ENCODE measurements around the gene IRF7.

Gene IRF7

DNA sequence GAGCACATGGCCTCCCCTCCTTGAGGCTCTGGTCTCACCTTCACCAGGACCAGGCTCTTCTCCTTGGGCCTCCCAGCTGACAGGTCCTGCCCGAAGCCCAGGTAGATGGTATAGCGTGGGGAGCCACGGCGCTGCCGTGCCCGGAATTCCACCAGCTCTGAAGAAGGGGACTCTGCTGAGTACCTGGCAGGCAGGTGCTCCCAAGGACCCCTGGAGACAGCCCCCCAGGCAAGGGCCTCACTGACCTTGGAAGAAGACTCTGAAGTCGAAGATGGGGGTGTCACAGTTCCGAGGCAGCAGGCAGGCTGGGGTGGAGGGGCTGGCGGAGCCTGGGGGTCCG, 2.8 kb downstream of the IRF7 start:
- in situ Hi-C loops (cut with HindIII; ENCODE audit: low pct_ligation_motif_present, low pct_unique_long_range_greater_than_20kb, low sequenced_read_pairs): no loop called here

DNA sequence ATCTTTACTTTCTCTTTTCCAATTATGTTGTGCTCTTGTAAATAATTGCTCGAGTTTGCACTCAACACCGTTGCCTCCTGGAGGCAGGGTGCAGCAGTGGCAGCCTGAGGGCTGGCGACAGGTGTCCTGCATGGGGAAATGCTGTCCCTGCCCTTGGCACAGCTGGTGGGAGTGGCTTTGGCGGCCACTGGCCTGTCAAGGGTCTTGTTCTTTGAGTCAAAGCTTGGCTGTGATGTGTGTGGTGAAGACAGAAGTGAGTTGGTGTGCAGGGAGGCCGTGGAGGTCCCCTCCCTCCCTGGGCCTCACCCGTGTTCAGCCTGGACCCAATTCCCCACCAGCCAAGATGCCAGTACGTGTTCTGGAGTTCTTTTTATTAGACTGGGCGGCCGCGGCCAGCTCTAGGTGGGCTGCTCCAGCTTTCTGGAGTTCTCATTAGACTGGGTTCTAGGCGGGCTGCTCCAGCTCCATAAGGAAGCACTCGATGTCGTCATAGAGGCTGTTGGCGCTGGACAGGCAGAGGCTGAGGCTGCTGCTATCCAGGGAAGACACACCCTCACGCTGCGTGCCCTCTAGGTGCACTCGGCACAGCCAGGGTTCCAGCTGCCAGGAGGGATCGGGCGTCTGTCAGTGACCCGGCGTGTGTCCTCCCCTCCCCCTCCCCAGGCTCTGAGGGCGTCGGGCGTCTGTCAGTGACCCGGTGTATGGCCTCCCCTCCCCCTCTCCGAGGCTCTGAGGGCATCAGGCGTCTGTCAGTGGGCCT, 3.4 kb downstream of the IRF7 start:
- in situ Hi-C loops (cut with HindIII; ENCODE audit: low pct_ligation_motif_present, low pct_unique_long_range_greater_than_20kb, low sequenced_read_pairs): no loop called here
- DNase-seq: peak; percentile 33

More for the DNA sequence above, 2.8 kb downstream of the IRF7 start:
- no peak for DNase-seq

DNA sequence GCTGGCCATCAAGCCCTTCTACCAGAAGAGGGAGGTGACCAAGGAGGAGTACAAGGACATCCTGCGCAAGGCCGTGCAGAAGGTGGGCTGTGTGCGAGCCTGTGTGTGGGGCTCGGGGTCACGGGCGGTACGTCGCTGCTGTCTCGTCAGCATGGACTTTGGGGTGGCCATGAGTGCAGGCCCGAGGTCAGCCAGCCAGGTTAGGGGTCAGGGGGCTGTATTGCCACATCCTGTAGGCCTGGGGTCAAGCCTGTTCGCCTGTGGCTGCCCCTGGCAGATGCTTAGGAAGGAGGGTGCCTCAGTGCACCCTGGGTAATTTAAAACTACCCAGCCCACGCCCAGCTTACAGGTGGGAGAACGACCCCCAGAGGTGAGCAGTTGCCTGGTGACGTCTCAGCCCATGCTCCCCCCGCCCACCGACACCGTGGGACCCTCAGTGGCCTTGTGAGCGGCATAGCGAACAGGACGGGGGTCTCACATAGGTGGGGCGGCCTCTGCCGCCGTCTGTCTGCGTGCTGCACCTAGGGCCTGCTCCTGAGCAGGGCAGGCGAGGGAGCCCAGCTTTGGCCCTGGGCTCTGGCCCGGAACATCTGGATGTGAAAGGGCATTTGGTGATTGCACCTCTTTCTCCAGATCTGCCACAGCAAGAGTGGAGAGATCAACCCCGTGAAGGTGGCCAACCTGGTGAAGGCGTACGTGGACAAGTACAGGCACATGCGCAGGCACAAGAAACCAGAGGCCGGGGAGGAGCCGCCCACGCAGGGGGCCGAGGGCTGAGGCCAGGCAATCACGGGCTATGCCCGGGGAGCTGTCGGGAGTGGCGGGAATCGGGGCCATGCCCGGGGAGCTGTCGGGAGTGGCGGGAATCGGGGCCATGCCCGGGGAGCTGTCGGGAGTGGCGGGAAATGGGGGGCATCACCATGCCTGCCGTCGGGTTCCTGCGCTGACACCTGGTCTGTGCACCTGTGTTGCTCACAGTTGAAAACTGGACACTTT, 4.5 kb downstream of the IRF7 start:
- in situ Hi-C loops (cut with HindIII; ENCODE audit: low pct_ligation_motif_present, low pct_unique_long_range_greater_than_20kb, low sequenced_read_pairs): no loop called here
- no peak for DNase-seq

DNA sequence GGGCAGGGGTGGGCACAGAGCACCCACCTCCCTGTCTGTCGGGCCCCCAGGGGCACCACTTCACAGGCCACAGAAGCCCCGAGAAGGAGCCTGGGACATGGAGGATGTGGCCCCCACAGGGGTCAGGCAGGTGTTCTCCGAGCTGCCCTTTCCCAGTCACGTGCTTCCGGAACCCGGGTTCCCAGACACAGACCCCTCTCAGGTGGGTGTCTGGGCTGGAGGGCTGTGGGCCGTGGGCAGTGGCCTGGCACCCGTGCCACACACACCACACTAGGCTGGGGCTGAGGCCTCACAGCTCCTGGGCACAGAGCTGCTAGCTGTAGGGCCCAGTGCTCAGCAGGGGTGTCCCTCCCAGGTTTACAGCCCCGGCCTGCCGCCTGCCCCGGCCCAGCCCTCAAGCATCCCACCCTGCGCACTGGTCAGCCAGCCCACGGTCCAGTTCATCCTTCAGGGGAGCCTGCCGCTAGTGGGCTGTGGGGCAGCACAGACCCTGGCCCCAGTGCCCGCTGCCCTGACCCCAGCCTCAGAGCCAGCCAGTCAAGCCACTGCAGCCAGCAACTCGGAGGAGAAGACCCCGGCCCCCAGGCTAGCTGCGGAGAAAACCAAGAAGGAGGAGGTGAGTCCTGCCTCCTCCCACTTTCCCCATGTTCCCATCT, 5.5 kb downstream of the IRF7 start:
- no peak for DNase-seq
- in situ Hi-C loops (cut with HindIII; ENCODE audit: low pct_ligation_motif_present, low pct_unique_long_range_greater_than_20kb, low sequenced_read_pairs): no loop called here

DNA sequence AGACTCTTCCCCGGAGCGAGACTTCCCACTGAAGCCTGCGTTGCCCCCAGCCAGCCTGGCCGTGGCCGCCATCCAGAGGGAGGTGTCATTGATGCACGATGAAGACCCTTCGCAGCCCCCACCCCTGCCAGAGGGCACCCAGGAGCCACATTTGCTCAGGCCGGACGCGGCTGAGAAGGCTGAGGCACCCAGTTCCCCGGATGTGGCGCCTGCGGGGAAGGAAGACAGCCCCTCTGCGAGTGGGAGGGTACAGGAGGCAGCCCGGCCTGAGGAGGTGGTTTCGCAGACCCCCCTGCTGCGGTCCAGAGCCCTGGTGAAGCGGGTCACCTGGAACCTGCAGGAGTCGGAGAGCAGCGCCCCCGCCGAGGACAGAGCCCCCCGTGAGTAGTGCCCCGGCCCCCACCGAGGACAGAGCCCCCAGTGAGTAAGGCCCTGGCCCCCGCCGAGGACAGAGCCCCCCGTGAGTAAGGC, 6.4 kb downstream of the IRF7 start:
- in situ Hi-C loops (cut with HindIII; ENCODE audit: low pct_ligation_motif_present, low pct_unique_long_range_greater_than_20kb, low sequenced_read_pairs): no loop called here
- DNase-seq: no peak

DNA sequence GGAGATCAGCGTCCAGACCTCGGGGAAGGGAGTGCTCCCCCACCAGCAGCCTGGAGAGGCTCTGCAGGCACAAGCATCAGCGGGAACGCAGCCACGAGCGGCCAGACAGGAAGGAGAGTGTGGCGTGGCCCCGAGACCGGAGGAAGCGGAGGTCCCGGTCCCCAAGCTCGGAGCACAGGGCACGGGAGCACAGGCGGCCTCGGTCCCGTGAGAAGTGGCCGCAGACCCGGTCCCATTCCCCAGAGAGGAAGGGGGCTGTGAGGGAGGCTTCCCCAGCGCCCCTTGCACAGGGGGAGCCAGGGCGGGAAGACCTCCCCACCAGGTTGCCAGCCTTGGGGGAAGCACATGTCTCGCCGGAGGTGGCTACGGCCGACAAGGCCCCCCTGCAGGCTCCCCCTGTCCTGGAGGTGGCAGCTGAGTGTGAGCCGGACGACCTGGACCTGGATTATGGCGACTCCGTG, 6.9 kb downstream of the IRF7 start:
- in situ Hi-C loops (cut with HindIII; ENCODE audit: low pct_ligation_motif_present, low pct_unique_long_range_greater_than_20kb, low sequenced_read_pairs): no loop called here
- no peak for DNase-seq

DNA sequence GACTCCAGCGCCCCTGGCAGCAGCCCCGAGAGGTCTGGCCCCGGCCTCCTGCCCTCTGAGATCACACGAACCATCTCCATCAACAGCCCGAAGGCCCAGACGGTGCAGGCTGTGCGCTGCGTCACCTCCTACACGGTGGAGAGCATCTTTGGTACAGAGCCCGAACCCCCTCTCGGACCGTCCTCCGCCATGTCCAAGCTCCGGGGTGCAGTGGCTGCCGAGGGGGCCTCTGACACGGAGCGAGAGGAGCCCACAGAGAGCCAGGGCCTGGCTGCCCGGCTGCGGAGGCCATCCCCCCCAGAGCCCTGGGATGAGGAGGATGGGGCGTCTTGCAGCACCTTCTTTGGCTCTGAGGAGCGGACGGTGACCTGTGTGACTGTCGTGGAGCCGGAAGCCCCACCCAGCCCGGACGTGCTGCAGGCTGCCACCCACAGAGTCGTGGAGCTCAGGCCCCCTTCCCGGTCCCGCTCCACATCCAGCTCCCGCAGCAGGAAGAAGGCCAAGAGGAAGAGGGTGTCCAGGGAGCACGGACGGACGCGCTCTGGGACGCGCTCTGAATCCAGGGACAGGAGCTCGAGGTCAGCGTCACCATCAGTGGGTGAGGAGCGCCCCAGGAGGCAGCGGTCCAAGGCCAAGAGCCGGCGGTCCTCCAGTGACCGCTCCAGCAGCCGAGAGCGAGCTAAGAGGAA, 7.6 kb downstream of the IRF7 start:
- no peak for DNase-seq
- in situ Hi-C loops (cut with HindIII; ENCODE audit: low pct_ligation_motif_present, low pct_unique_long_range_greater_than_20kb, low sequenced_read_pairs): no loop called here

DNA sequence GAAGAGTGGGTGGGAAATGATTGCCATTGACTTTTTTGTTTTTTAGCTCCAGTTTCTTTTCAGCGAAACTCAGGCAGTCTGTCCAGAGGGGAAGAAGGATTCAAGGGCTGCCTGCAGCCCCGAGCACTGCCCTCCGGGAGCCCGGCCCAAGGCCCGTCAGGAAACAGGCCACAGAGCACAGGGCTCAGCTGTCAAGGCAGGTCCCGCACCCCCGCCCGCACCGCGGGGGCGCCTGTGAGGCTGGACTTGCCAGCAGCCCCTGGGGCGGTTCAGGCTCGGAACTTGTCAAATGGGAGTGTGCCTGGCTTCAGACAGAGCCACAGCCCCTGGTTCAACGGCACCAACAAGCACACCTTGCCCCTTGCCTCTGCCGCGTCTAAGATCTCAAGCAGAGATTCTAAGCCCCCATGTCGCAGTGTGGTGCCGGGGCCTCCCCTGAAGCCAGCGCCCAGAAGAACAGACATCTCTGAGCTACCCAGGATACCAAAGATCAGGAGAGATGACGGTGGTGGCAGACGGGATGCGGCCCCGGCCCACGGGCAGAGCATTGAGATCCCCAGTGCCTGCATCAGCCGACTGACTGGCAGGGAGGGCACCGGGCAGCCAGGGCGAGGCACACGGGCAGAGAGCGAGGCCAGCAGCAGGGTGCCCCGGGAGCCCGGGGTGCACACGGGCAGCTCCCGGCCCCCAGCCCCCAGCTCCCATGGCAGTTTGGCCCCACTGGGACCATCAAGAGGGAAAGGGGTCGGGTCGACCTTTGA, 8.6 kb downstream of the IRF7 start:
- DNase-seq: no peak
- in situ Hi-C loops (cut with HindIII; ENCODE audit: low pct_ligation_motif_present, low pct_unique_long_range_greater_than_20kb, low sequenced_read_pairs): no loop called here

DNA sequence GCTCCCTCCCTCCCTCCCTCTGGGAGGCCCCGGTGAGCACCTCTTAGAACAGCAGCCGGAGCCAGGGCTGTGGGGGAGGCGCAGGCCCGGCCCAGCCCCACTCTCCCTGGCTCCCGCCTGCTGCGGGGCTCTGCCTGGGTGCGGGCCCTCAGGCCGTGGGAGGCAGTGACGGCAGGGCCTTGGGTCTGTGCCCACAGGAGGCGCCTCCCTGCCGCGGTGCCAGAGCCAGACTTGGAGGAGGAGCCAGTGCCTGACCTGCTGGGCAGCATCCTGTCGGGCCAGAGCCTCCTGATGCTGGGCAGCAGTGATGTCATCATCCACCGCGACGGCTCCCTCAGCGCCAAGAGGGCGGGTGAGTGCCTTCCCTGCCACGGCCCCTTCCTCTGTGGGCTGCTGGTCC, 9.5 kb downstream of the IRF7 start:
- DNase-seq: no peak
- in situ Hi-C loops (cut with HindIII; ENCODE audit: low pct_ligation_motif_present, low pct_unique_long_range_greater_than_20kb, low sequenced_read_pairs): no loop called here

DNA sequence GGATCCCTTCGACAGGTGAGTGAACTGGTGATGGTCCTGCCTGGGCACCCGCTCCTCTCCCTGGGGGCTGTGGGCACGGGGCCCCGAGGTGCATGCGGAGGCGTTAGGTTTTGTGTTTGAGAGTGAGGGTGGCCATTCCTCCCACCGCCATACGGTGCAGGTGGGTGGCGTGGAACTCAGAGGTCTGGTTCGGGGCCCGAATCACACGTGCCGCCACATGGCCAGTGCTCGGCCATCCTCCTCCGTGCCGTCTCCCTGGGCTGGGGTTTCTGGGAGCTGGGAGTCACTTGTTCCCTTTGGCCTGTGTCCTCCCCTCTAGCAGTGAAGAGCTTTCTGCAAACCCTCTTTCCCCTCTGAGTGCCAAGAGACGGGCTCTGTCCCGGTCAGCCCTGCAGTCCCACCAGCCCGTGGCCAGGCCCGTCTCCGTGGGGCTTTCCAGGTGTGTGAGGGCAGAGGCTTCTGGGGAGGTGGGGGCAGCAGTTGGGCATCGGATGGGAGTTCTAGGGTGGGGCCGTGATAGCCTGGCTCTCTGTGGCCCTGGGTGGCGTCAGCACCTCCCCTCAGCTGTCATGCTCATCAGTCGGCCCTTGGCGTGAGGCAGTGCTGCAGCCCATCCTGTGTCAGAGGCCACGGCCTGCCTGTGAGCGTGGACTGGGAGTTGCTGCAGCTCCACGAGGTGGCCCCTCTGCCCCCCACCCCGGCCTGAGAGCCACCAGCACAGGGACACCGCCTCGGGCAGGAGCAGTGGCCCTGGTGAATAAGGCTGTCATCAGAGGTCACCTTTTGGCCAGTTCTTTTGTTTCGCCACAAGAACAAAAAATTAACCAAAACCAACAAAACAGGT, 10.2 kb downstream of the IRF7 start:
- in situ Hi-C loops (cut with HindIII; ENCODE audit: low pct_ligation_motif_present, low pct_unique_long_range_greater_than_20kb, low sequenced_read_pairs): no loop called here
- no peak for DNase-seq

DNA sequence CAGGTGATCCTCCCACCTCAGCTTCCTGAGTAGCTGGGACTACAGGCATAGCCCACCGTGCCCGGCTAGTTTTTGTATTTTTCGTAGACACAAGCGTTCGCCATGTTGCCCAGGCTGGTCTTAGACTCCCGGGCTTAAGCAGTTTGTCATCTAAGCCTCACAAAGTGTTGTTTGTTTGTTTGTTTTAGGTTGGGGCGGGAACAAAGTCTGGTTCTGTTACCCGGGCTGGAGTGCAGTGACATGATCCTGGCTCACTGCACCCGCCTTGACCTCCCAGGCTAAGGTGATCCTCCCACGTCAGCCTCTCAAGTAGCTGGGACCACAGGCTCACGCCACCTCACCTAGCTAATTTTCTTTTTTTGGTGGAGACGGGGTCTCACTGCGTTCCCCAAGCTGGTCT, 12.6 kb downstream of the IRF7 start:
- in situ Hi-C loops (cut with HindIII; ENCODE audit: low pct_ligation_motif_present, low pct_unique_long_range_greater_than_20kb, low sequenced_read_pairs): no loop called here

DNA sequence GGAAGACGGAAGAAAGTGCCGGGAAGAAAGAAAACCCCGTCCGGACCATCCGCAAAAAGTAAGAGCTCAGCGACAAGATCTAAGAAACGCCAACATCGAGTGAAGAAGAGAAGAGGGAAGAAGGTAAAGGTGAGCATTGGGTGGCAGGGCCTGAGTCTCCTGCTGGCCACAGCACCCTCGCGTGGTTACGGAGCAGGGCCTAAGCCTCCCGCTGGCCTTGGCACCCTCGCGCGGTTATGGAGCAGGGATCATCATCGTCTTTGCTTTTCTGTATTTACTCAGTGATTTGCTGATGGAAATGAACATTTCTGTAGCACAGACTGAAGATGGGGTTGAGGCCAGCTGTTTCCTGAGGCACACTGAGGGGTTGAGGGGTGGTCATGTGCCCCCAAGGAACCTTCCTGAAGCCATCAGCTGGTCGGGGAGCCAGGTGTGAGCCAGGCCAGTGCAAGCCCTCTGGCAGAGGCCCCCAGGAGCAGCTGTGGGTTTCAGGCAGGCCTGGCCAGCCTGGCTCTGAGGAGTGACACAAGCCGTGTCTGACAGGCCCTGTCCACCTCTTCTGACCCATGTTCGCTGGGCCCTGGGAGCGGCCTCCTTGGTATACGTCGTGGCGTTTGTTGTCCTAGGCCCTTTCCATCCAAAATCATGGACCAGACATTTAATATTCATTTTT, 14.0 kb downstream of the IRF7 start:
- DNase-seq: no peak
- in situ Hi-C loops (cut with HindIII; ENCODE audit: low pct_ligation_motif_present, low pct_unique_long_range_greater_than_20kb, low sequenced_read_pairs): no loop called here

More for the DNA sequence above, 12.6 kb downstream of the IRF7 start:
- DNase-seq: no peak

DNA sequence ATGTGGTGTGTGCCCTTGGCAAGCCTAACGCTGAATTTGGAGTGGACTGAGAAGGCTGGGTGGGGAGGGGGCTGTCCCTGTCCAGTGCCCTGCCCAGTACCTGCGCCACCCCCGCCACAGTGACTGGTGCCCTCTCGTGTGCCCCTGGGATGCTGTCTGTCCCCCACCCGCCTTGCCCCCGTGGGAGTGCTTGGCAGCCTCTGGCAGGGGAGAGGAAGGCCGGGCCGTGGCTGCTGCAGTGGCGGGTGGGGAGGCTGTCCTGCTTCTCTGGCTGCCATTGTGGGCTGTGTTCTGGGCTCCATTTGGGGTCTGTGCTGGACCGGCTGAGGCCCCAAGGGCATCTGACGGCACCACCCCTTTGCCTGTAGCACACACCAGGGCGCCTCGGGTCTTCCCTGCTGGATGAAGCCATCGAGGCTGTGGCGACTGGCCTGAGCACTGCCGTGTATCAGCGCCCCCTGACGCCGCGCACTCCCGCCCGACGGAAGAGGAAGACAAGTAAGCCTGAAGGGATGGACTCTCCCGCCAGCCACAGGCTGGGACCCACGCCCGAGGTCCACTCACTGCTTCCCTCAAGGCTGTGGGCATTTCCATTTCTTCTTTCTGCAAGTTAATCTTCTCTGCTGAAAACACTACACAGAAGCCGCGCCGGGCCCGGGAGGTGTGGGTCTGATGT, 17.6 kb downstream of the IRF7 start:
- in situ Hi-C loops (cut with HindIII; ENCODE audit: low pct_ligation_motif_present, low pct_unique_long_range_greater_than_20kb, low sequenced_read_pairs): no loop called here

DNA sequence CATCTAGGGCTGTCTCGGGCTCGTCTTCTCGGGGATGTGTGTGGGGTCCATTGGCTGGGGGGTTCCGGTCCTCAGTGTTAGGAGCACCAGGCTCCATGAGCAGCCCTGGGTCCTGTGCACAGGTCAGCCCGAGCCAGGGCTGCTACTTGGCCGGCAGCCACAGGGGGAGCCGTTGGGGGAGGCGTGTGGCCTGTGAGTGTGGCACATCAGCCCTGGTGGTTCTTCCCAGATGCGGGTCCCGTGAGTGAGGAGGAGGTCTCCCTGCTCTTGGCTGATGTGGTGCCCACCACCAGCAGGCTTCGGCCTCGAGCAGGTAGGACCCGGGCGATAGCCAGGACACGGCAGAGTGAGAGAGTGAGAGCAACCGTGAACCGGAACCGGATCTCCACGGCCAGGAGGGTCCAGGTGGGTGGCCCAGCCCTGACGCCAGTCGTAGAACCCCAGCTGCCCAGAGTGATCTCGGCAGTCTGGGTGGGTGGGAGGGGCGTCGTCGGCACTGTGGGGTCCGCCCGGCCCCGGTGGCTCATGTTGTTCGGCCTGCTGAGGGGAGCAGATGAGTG, 18.5 kb downstream of the IRF7 start:
- in situ Hi-C loops (cut with HindIII; ENCODE audit: low pct_ligation_motif_present, low pct_unique_long_range_greater_than_20kb, low sequenced_read_pairs): no loop called here

More for the DNA sequence above, 17.6 kb downstream of the IRF7 start:
- no peak for DNase-seq

DNA sequence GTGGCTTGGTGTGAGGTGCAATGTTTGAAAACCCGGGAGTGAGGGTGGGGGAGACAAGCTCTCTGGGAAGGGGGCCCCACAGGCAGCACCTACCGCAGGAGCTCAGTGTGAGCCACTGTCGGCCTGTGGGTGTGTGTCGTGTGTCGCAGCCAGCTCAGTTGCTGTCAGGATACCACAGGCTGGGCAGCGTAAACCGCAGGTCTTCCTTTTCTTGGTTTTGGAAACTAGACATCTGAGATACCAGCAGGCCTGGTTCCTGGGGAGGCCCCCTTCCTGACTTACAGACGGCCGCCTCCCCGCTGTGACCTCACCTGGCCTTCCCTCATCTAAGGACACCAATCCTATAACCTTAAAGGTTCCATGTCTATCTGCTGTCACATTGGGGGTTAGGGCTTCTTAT, 19.4 kb downstream of the IRF7 start:
- in situ Hi-C loops (cut with HindIII; ENCODE audit: low pct_ligation_motif_present, low pct_unique_long_range_greater_than_20kb, low sequenced_read_pairs): no loop called here
- DNase-seq: no peak

More for the DNA sequence above, 18.5 kb downstream of the IRF7 start:
- DNase-seq: no peak

DNA sequence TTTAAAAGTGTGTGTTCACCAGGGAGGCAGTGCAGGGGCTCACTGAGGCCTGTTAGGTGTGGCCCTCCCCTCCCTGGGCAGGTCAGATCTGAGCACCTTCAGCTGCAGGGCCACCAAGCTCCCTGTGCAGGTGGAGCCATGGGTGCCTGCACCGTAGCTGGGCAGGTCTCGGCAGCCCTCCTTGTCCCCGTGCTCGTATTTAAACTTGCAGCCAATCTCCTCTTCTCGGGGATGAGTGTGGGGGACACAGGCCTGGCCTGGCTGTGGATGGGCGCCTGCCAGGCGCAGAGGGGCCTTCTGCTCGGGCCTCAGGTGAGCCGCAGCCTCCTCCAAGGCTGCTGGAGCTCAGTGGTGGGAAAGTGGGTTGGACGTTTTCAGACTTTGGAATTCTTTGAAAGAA, 20.4 kb downstream of the IRF7 start:
- DNase-seq: no peak
- in situ Hi-C loops (cut with HindIII; ENCODE audit: low pct_ligation_motif_present, low pct_unique_long_range_greater_than_20kb, low sequenced_read_pairs): no loop called here
